ENCODE results near the gene ABCG1.

Gene ABCG1

DNA sequence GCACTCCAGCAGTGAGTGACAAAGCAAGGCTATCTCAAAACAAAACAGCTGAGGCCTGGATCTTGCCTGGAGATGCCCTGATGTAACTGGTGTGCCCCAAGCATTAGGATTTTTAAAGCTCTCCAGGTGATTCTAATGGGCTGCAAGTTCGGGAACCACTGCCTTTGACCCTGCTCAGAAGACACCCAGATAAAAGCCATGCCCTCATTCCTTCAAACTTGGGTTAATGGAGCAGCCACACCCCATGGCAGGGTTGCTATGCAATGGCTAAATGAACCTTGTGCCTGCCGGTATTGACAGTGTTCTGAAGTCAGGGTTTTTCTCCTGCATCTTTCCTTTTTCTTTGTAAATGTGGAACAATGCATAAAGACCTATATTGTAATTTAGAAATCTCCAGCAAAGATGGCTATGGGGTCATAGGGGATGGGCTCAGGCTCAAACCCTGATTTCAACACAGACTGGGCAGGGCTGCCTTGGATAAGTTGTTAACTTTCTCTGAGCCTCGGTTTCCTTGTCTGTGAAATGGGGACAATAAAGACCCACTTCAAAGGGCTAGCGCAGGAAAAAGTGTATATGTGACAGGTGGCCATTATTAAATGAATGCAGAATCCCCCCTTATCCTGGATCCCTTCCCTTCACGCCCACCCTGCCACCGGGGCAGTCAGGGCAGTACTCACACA is 95.8 kb downstream of the ABCG1 start:
- Histone ChIP-seq H3K36me3 (ENCODE audit: insufficient read depth, low read length) (no peaks in the 10 kb centered on the region), H3K9ac (ENCODE audit: low read depth, low read length) (no peak overlapping the region), H3K9me3 (ENCODE audit: control insufficient read depth, insufficient read depth, low read length) (no peaks in the 10 kb centered on the region), H3K4me1 (ENCODE audit: insufficient read depth, low read length) (peaks cover 17% of the 10 kb centered on the region; the same call in 1 of the 2 replicates)

DNA sequence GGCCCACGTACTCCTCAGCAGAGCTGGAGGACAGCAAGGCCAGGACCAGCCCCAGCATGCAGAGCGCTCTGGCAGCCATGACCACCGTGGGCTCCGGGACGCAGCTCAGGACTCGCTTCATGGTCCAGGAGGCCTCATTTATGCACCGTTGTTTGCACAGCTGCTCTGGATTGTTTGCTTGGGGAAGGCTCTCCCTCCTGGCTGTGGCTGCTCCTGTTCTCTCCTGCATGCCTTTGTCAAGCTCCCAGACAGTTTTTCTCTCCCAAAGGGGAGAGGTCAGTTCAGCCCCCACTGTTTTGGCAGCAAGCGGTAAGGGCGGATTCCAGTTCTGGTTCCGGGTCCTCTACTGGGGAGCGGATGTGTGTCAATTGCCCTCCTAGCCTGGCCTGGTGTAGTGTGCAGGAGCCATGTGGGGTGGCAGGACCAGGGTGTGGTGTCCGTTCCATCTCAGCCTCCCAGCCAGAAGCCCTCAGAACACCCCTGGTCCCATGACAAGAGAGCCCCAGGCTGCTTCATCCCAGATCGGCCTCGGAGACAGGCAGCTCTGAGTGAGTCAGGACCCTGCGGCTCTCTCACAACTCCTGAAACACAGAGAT is 96.5 kb downstream of the ABCG1 start, which contains the start of gene TFF3:
Gene TFF3, minus strand, starts transcription at position 114 of the 596 bp plus-strand sequence. Its CDS starts 35 bp downstream, at position 79.
- H3K9me3 ChIP-seq (ENCODE audit: control insufficient read depth, insufficient read depth, low read length): no peaks in the 10 kb centered on the region
- H3K9ac ChIP-seq (ENCODE audit: low read depth, low read length): no peak within 1 kb of the TSS
- H3K36me3 ChIP-seq (ENCODE audit: insufficient read depth, low read length): no peaks in the 10 kb centered on the region
- peaks cover 17% of the 10 kb centered on the region; the same call in 1 of the 2 replicates for H3K4me1 ChIP-seq (ENCODE audit: insufficient read depth, low read length)

- peaks cover 17% of the 10 kb centered on the region; the same call in 1 of the 2 replicates for H3K4me1 ChIP-seq (ENCODE audit: insufficient read depth, low read length)
- no peak overlapping the region for H3K9ac ChIP-seq (ENCODE audit: low read depth, low read length)
- H3K9me3 ChIP-seq (ENCODE audit: control insufficient read depth, insufficient read depth, low read length): no peaks in the 10 kb centered on the region
- no peaks in the 10 kb centered on the region for H3K36me3 ChIP-seq (ENCODE audit: insufficient read depth, low read length)
Observed at GRCh38 chr21:42316891-42317290, 98.0 kb downstream of the ABCG1 start.

DNA sequence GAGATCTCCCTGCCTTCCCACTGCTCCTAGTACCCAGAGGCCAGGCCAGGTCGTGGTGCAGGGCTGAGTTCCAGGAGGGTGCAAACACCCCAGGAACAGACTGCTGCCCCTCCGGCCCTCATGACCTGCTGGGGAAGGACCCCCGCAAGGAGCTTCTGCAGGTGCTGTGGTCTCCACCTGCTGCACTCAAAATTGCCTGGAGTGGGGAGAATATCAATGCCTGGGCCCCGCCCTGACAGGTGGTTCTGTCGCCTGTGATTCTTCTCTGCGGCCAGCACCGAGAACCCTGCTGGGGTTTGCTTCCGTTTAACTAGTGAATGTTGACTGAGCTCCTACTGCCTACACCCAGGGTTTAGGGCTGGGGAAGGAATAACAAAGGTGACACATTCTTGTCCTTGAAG is 98.4 kb downstream of the ABCG1 start:
- no peak overlapping the region for H3K9ac ChIP-seq (ENCODE audit: low read depth, low read length)
- H3K36me3 ChIP-seq (ENCODE audit: insufficient read depth, low read length): no peaks in the 10 kb centered on the region
- H3K9me3 ChIP-seq (ENCODE audit: control insufficient read depth, insufficient read depth, low read length): no peaks in the 10 kb centered on the region
- peaks cover 17% of the 10 kb centered on the region; the same call in 1 of the 2 replicates for H3K4me1 ChIP-seq (ENCODE audit: insufficient read depth, low read length)

DNA sequence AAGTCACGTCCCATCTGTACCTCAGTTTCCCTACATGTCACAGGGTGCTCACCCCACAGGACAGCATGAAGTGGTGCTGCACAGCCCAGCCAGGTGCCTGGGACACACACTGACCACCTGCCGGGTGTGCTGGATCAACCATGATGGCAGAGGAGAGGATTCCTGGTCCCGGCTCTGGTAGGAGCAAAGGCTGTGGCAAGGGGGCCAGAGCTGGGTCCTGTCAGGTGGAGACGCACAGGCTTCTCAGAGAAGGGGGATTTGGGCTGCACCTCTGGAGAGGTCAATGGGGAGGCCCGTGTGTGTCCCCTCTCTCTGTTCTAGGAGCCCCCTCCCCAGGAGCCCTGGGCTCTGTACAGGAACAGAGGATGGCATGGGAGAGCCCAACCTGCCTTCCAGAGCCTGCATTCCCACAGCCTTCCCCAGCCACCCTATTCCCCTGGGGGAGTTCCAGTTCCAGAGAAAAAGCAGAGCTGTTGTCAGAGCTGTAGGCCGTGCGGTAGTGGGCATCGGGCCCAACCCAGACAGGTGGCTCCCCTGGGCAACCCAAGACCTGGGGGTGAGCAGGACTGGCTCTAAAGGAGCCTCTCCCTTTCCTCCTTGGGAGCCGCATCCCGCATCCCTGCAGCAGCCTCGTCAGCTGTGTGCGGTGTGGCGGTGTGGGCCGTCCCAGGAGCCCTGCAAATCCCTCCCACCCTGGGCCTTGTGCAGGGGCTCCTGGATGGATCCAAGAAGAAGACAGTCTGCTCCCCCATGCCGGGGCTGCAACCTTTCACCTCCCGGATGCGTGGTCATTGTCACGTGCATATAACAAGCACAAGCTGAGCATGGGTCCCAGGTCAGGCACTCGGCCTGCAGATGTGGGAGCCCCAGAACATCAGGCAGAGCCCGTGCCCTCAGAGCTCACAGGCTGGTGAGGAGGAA is 99.1 kb downstream of the ABCG1 start:
- Histone ChIP-seq H3K9me3 (ENCODE audit: control insufficient read depth, insufficient read depth, low read length) (no peaks in the 10 kb centered on the region), H3K4me1 (ENCODE audit: insufficient read depth, low read length) (peaks cover 17% of the 10 kb centered on the region; the same call in 1 of the 2 replicates), H3K36me3 (ENCODE audit: insufficient read depth, low read length) (no peaks in the 10 kb centered on the region), H3K9ac (ENCODE audit: low read depth, low read length) (no peak overlapping the region)

- H3K36me3 ChIP-seq (ENCODE audit: insufficient read depth, low read length): no peaks in the 10 kb centered on the region
- peaks cover 12% of the 10 kb centered on the region; the same call in 1 of the 2 replicates for H3K4me1 ChIP-seq (ENCODE audit: insufficient read depth, low read length)
- no peak overlapping the region for H3K9ac ChIP-seq (ENCODE audit: low read depth, low read length)
- H3K9me3 ChIP-seq (ENCODE audit: control insufficient read depth, insufficient read depth, low read length): no peaks in the 10 kb centered on the region
Observed at GRCh38 chr21:42319376-42319775, 100.4 kb downstream of the ABCG1 start.

- Histone ChIP-seq H3K9ac (ENCODE audit: low read depth, low read length) (no peak overlapping the region), H3K9me3 (ENCODE audit: control insufficient read depth, insufficient read depth, low read length) (no peaks in the 10 kb centered on the region), H3K36me3 (ENCODE audit: insufficient read depth, low read length) (no peaks in the 10 kb centered on the region), H3K4me1 (ENCODE audit: insufficient read depth, low read length) (peaks cover 12% of the 10 kb centered on the region; the same call in 1 of the 2 replicates)
Observed at GRCh38 chr21:42319851-42320572, 101.1 kb downstream of the ABCG1 start.

DNA sequence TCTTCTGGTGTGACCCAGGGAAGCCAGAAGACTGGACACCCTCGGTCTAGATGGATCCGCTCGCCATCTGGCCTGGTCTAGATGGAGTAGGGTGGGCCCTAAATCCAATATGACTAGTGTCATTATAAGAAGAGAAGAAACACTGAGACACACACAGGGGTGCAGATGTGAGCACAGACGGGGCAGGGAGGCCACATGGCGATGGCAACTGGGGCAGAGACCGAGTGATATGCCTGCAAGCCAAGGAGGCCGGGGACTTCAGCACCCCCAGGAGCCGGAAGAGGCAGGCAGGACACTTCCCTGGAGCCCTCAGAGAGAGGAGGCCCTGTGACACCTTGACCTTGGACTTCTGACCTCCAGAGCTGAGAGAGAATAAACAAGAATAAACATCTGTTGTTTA is 101.9 kb downstream of the ABCG1 start:
- Histone ChIP-seq H3K9me3 (ENCODE audit: control insufficient read depth, insufficient read depth, low read length) (no peaks in the 10 kb centered on the region), H3K36me3 (ENCODE audit: insufficient read depth, low read length) (no peaks in the 10 kb centered on the region), H3K4me1 (ENCODE audit: insufficient read depth, low read length) (peaks cover 12% of the 10 kb centered on the region; the same call in 1 of the 2 replicates), H3K9ac (ENCODE audit: low read depth, low read length) (no peak overlapping the region)

- Histone ChIP-seq H3K4me1 (ENCODE audit: insufficient read depth, low read length) (peaks cover 12% of the 10 kb centered on the region; the same call in 1 of the 2 replicates), H3K9ac (ENCODE audit: low read depth, low read length) (no peak overlapping the region), H3K9me3 (ENCODE audit: control insufficient read depth, insufficient read depth, low read length) (no peaks in the 10 kb centered on the region), H3K36me3 (ENCODE audit: insufficient read depth, low read length) (no peaks in the 10 kb centered on the region)
Observed at GRCh38 chr21:42321231-42321630, 102.3 kb downstream of the ABCG1 start.

DNA sequence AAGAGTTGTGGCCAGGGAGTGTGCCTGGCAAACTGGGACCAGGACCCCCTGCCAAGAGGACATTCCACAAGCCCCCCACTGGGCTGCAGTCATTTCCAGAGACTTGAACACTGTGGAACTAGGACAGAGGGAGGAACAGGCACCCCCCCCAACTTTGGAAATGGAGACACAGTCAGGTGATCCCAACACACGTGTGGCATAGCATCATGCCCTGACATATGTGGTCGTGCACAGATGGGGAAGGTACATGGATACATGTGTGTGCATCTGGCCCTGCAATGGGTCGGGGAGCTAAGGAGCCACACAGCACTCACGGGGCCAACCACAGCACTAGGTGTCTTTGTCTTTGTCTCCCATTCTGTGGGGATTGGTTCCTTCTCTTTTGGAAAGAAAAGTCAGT is 102.9 kb downstream of the ABCG1 start:
- peaks cover 12% of the 10 kb centered on the region; the same call in 1 of the 2 replicates for H3K4me1 ChIP-seq (ENCODE audit: insufficient read depth, low read length)
- H3K36me3 ChIP-seq (ENCODE audit: insufficient read depth, low read length): no peaks in the 10 kb centered on the region
- H3K9ac ChIP-seq (ENCODE audit: low read depth, low read length): no peak overlapping the region

GRCh38 chr21:42324896-42325295 is 106.0 kb downstream of the ABCG1 start:
- Histone ChIP-seq H3K4me1 (ENCODE audit: insufficient read depth, low read length) (no peaks in the 10 kb centered on the region), H3K36me3 (ENCODE audit: insufficient read depth, low read length) (no peaks in the 10 kb centered on the region), H3K9me3 (ENCODE audit: control insufficient read depth, insufficient read depth, low read length) (peaks cover 8% of the 10 kb centered on the region), H3K9ac (ENCODE audit: low read depth, low read length) (no peak overlapping the region)

More for the DNA sequence above, 102.9 kb downstream of the ABCG1 start:
- H3K9me3 ChIP-seq (ENCODE audit: control insufficient read depth, insufficient read depth, low read length): no peaks in the 10 kb centered on the region

- H3K36me3 ChIP-seq (ENCODE audit: insufficient read depth, low read length): no peaks in the 10 kb centered on the region
- no peaks in the 10 kb centered on the region for H3K4me1 ChIP-seq (ENCODE audit: insufficient read depth, low read length)
- H3K9ac ChIP-seq (ENCODE audit: low read depth, low read length): no peak overlapping the region
- H3K9me3 ChIP-seq (ENCODE audit: control insufficient read depth, insufficient read depth, low read length): peaks cover 11% of the 10 kb centered on the region
Observed at GRCh38 chr21:42330380-42331371, 111.7 kb downstream of the ABCG1 start.

- H3K4me1 ChIP-seq (ENCODE audit: insufficient read depth, low read length): no peaks in the 10 kb centered on the region; the same call in 1 of the 2 replicates
- H3K36me3 ChIP-seq (ENCODE audit: insufficient read depth, low read length): no peaks in the 10 kb centered on the region
- H3K9me3 ChIP-seq (ENCODE audit: control insufficient read depth, insufficient read depth, low read length): peaks cover 11% of the 10 kb centered on the region
- no peak overlapping the region for H3K9ac ChIP-seq (ENCODE audit: low read depth, low read length)
Observed at GRCh38 chr21:42331660-42332059, 112.7 kb downstream of the ABCG1 start.

All from ES-I3 (cell line).